ENCODE results near the gene CHMP2B.

- no peak for TF ChIP-seq CTCF (IDR thresholded peaks at IDR 0.05; ENCODE audit: control extremely low read depth in 1 of 3, insufficient read depth in 1 of 3, low read depth in 1 of 3, low read length in 3 of 3)
- no peak for TF ChIP-seq JUND (IDR thresholded peaks at IDR 0.05; ENCODE audit: low read length)
- TF ChIP-seq NRF1 (IDR thresholded peaks at IDR 0.05; ENCODE audit: low read depth, low read length): no peak
- no peak for TF ChIP-seq POLR2A (IDR thresholded peaks at IDR 0.05; ENCODE audit: control extremely low read depth in 1 of 2, low read depth in 2 of 2, low read length in 2 of 2)
- TF ChIP-seq TAF1 (IDR thresholded peaks at IDR 0.05; ENCODE audit: low read depth, low read length): no peak
- TF ChIP-seq EZH2 (IDR thresholded peaks at IDR 0.05; ENCODE audit: low read depth, low read length, severe bottlenecking): no peak
Observed at GRCh38 chr3:87246662-87247429, 19.7 kb downstream of the CHMP2B start.

Data from H1 (cell line).